ENCODE measurements around the gene PLK3.

PLK3 gene

DNA sequence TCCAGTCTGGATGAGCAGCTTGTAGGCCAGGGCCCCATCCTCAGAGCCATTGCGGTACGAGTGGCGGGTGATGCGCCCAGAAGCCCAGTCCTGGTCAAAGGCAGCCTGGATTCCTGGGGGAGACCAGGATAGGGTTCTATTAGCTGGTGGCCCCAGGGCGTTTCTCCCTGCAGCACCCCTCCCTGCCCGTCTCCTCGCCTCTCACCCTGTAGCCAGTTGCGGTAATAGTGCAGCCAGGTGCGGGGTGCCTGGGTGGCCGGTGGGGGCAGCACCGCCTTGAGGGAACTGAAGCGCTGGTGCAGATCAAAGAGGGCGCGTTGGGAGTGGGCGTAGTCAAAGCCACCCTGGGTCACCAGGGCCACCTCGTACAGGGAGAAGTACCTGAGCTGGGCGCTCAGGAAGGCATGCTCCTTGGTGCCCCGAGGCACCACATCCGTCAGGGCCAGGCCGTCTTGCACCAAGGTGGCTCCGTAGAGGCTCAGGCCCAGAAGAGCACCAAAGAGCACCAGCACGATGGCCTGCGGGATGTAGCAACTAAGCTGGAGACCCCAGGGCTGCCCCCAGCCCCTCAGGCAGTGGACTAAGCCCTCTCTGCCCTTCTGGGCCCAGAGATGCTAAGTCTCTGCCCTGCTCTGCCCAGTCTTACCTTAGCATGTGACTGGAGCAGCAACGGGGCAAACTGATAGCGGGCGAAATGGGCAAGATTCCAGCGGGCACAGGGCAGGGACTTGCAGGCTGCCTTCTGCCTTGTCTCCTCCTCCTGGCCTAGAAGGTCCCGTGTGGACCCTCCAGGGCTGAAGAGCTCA, 27.2 kb downstream of the PLK3 start:
- H3K4me3 ChIP-seq (replicated peaks in 1 of 2; ENCODE audit: low read depth in 2 of 2, low read length in 2 of 2), result no peak overlapping the region
- TF ChIP-seq, protein P1, sequence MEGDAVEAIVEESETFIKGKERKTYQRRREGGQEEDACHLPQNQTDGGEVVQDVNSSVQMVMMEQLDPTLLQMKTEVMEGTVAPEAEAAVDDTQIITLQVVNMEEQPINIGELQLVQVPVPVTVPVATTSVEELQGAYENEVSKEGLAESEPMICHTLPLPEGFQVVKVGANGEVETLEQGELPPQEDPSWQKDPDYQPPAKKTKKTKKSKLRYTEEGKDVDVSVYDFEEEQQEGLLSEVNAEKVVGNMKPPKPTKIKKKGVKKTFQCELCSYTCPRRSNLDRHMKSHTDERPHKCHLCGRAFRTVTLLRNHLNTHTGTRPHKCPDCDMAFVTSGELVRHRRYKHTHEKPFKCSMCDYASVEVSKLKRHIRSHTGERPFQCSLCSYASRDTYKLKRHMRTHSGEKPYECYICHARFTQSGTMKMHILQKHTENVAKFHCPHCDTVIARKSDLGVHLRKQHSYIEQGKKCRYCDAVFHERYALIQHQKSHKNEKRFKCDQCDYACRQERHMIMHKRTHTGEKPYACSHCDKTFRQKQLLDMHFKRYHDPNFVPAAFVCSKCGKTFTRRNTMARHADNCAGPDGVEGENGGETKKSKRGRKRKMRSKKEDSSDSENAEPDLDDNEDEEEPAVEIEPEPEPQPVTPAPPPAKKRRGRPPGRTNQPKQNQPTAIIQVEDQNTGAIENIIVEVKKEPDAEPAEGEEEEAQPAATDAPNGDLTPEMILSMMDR (IDR thresholded peaks at IDR 0.05; ENCODE audit: low read depth, low read length), result no peak
- no peak for DNase-seq (ENCODE audit: low read depth in 2 of 2)

DNA sequence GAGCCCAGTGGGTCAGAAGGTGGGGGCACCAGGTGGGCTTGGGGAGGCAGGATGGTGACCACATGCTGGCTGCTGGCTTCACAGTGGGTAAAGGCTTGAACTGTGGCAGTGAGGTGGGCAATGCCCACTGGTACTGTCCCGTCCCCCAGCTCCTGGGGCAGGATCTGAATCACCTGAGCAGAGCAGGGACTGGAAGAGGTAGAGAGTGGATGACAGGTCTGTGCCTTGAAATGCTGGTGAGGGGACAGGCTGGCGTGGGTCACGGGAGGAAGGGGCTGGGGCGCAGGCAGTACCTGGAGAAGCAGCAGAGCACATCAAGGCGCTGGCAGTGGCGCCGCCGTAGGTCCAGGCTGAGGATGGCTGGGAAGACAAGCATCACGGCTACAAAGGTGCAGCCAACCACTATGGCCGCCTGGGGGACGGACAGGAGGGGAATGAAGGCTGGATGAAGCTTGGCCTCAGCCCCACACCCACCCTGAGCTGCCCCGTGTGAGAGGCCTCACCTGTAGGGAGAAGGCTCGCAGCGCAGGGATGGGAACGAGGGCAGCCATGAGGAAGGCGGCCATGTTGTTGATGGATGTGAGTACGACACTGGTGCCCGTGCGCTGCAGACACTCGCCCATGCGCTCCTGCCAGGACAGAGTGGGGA, 27.9 kb downstream of the PLK3 start:
- no peak overlapping the region for H3K4me3 ChIP-seq (replicated peaks in 1 of 2; ENCODE audit: low read depth in 2 of 2, low read length in 2 of 2)
- no peak for DNase-seq (ENCODE audit: low read depth in 2 of 2)
- TF ChIP-seq, protein P1 (IDR thresholded peaks at IDR 0.05; ENCODE audit: low read depth, low read length), result no peak

DNA sequence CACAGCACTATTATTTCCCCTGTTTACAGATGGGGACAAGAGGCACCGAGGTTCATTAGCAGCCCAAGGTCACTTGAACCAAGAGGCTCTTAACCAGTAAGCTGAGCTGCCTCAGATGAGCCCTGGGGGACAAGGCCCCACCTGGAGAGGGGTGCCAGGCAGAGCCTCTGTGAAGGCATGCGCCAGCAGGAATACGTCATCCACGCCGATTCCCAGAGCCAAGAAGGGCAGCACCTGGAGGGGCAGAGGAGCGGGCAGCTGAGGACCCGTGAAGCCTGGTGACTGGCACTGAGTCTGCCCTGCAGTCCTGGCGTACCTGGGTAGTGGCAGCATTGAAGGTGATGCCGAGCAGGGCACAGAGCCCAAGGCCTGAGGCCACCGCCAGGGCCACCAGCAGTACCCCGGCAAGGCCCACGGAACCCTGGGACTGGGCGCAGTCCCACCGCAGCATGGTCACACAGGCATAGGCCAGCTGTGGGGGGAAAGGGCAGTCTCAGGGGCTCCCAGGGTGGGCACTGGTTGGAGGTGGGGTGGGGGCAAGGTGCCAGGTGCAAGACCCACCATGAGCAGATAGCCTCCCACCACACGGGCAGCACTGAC, 28.8 kb downstream of the PLK3 start:
- H3K4me3 ChIP-seq (replicated peaks in 1 of 2; ENCODE audit: low read depth in 2 of 2, low read length in 2 of 2), result no peak overlapping the region
- TF ChIP-seq, protein P1 (IDR thresholded peaks at IDR 0.05; ENCODE audit: low read depth, low read length), result no peak

DNA sequence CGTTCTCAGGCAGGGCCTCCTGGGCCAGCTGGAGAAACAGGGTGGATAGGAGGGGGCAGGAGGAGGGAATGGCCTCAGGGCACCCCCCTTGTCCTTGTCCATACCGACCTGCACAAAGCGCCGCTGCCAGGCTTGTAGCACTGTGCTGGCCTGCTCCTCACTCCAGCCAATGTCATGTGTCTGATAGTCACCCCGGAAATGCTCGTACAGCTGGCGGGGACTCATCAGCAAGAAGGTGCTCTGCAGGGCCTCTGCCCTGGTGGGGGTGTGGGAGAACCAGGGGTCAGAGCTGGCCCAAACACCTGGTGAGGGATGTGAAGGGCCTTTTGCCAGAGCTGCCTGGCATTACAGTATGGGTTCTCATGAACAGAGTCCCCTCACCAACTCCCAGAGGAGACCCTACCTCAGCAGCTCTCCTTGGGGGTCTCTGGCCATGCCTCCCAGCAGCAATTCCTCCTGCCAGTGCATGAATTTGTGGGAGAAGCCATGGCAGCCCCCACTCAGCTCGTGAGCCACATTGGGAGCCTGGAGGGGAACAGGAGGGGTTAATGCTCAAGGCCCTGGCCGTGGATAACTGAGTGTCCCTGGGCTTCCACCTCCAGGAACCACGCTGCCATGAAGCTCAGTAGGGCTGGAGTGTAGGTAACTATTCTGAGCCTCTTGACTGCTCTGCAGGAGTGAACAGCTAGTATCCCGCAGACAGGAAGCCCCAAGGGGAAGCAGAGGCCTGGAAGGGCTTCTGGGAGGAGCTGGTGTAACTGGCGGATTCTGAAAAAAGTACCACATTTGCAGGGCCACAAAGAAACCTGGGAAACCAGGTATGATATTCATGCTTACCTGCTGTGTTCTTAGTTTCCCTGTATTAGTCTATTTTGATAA, 29.6 kb downstream of the PLK3 start:
- H3K4me3 ChIP-seq (replicated peaks in 1 of 2; ENCODE audit: low read depth in 2 of 2, low read length in 2 of 2), result no peak overlapping the region
- no peak for DNase-seq (ENCODE audit: low read depth in 2 of 2)
- TF ChIP-seq, protein P1 (IDR thresholded peaks at IDR 0.05; ENCODE audit: low read depth, low read length), result no peak

More for the DNA sequence above, 28.8 kb downstream of the PLK3 start:
- DNase-seq (ENCODE audit: low read depth in 2 of 2), result no peak

DNA sequence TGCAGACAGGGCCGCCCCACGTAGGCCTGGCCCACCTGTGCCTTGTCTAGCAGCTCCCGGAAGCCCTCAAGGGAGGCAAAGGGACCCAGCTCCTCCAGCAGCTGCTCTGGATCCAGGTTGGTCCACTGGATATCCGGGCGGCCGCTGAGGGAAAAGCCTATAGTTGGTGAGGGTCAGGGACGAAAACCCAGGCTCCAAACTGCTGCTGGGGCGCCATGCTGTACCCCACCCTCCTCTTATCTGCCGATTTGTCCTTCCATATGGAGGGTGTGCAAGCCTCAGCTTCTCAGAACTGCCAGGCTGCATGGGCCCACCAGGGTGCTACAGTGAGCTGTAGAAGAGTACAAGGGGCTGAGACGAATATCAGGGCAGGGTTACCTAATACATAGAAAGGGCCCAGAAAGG, 30.7 kb downstream of the PLK3 start:
- TF ChIP-seq, protein P1 (IDR thresholded peaks at IDR 0.05; ENCODE audit: low read depth, low read length), result no peak

DNA sequence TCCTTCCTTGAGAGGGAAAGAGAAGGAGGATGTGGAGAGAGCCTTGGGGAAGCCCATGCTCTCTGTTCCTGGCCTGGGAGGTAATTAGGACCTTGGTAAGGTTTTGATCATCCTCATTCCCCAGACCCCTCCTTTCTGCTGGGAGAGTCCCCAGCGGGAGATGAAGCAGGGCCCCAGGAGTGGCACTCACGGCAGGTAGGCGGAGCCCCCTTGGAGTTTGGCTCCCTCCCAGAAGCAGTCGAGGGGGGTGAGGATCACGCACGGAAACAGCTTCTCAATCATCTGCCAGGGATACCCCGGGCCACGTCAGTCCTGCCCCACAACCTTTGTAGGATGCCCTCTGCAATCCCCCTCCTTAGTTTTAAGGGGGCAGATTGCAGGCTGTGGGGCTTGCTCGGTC, 31.3 kb downstream of the PLK3 start:
- DNase-seq (ENCODE audit: low read depth in 2 of 2), result no peak
- no peak overlapping the region for H3K4me3 ChIP-seq (replicated peaks in 1 of 2; ENCODE audit: low read depth in 2 of 2, low read length in 2 of 2)
- TF ChIP-seq, protein P1 (IDR thresholded peaks at IDR 0.05; ENCODE audit: low read depth, low read length), result no peak

More for the DNA sequence above, 30.7 kb downstream of the PLK3 start:
- no peak overlapping the region for H3K4me3 ChIP-seq (replicated peaks in 1 of 2; ENCODE audit: low read depth in 2 of 2, low read length in 2 of 2)
- no peak for DNase-seq (ENCODE audit: low read depth in 2 of 2)
